Measurements from ENCODE around the gene LYRM2. TPM values are rescaled to one million over a fixed set of nuclear protein-coding genes. Genes with fewer than 3 reads are reported as not detected.

The LYRM2 gene
- total RNA-seq, 1 experiment from 2014 or later, result 26.3 TPM

DNA sequence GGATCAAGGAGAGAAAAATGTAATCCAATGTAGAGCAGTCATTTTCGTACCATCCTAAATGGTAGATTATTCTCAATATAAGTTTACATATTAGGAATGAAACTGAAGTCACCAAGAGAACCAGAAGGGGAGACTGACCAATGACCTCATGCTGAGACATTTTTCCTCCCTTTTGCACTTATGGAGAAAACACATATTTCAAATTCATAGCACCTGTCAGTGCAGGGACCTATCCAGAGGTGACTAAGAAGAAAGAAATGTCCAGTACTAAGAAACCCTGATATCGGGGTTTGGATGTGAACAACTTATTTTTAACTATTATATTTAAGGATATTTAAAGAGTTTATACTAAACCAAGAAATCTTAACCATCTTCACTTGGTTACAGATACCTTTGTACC is 16.6 kb upstream of the LYRM2 start:
- H3K9me2 ChIP-seq (ENCODE audit: insufficient read depth), result no peaks in the 10 kb centered on the region
- H4K20me1 ChIP-seq (ENCODE audit: insufficient read depth), result no peaks in the 10 kb centered on the region
- intact Hi-C loops (cut with micrococcal nuclease), result no loop called here
- no peak overlapping the region for H3K4me3 ChIP-seq (replicated peaks in 1 of 2; ENCODE audit: low read depth in 1 of 2, low read length in 2 of 2)
- ATAC-seq, result no peak
- H3K27me3 ChIP-seq (ENCODE audit: insufficient read depth, low read length), result no peaks in the 10 kb centered on the region
- no peak overlapping the region for H3K9ac ChIP-seq (ENCODE audit: low read length)
- no peak overlapping the region for H3K27ac ChIP-seq (ENCODE audit: low read depth, low read length)
- CTCF ChIA-PET, result no interaction called here
- RAD21 ChIA-PET (ENCODE audit: low non-redundant PET in 1 of 2, low total read pairs in 2 of 2, uncharacterized antibody in 2 of 2, unreplicated experiment in 2 of 2), result no interaction called here
- no peak overlapping the region for H3K4me2 ChIP-seq (ENCODE audit: low read length)
- no peaks in the 10 kb centered on the region for H3K79me2 ChIP-seq (ENCODE audit: insufficient read depth, low read length)
- peaks cover 56 to 60% of the 10 kb centered on the region in 2 experiments for H3K36me3 ChIP-seq (ENCODE audit: control insufficient read depth in 1 of 2, insufficient read depth in 2 of 2, low read length in 2 of 2)
- TF ChIP-seq SRF (IDR thresholded peaks at IDR 0.05; ENCODE audit: low read depth) (no peak), ZNF274 (IDR thresholded peaks at IDR 0.05; ENCODE audit: low read depth, low read length) (no peak)
- no peak overlapping the region for H2AFZ ChIP-seq (ENCODE audit: low read depth, low read length, poor library complexity, severe bottlenecking)
- H3K4me1 ChIP-seq (ENCODE audit: control insufficient read depth in 1 of 2, insufficient read depth in 2 of 2, low read length in 2 of 2), result no peaks in the 10 kb centered on the region
- BruUV-seq (replicated peaks), result no TSS peak
- DNase-seq (ENCODE audit: low read depth, low spot score), result no peak
- H3K9me3 ChIP-seq (ENCODE audit: control insufficient read depth in 1 of 2, insufficient read depth in 1 of 2, low read depth in 1 of 2, low read length in 2 of 2), result no peaks in the 10 kb centered on the region
- POLR2A ChIA-PET, result no interaction called here

DNA sequence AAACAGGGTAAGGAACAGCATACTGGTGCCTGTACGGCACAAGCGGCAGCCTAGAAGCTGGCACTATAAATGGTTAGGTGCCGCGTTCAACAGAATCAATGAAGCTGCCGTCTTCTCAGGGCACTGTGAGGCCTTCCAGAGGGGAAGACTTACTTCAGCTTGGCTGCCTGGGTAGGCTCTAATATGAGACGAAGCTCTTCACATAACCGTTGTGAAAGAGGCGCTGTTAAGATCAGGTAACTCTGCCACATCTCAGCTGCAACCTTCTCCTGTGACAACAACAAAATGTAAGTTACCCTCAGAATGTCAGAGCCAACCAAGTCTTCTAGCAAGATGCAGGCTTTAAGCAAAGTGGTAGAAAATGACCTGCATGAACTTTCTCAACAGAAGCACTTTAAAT is 12.0 kb upstream of the LYRM2 start:
- Histone ChIP-seq H3K4me3 (replicated peaks in 1 of 2; ENCODE audit: low read depth in 1 of 2, low read length in 2 of 2) (no peak overlapping the region), H3K79me2 (ENCODE audit: insufficient read depth, low read length) (no peaks in the 10 kb centered on the region), H3K27ac (ENCODE audit: low read depth, low read length) (no peak overlapping the region), H3K4me2 (ENCODE audit: low read length) (no peak overlapping the region), H3K27me3 (ENCODE audit: insufficient read depth, low read length) (no peaks in the 10 kb centered on the region), H3K9me3 (ENCODE audit: control insufficient read depth in 1 of 2, insufficient read depth in 1 of 2, low read depth in 1 of 2, low read length in 2 of 2) (no peaks in the 10 kb centered on the region), H4K20me1 (ENCODE audit: insufficient read depth) (no peaks in the 10 kb centered on the region), H3K36me3 (ENCODE audit: control insufficient read depth in 1 of 2, insufficient read depth in 2 of 2, low read length in 2 of 2) (peaks cover 61 to 65% of the 10 kb centered on the region in 2 experiments), H3K9me2 (ENCODE audit: insufficient read depth) (no peaks in the 10 kb centered on the region), H3K9ac (ENCODE audit: low read length) (no peak overlapping the region), H3K4me1 (ENCODE audit: control insufficient read depth in 1 of 2, insufficient read depth in 2 of 2, low read length in 2 of 2) (no peaks in the 10 kb centered on the region), H2AFZ (ENCODE audit: low read depth, low read length, poor library complexity, severe bottlenecking) (no peak overlapping the region)
- intact Hi-C loops (cut with micrococcal nuclease), result no loop called here
- ChIA-PET POLR2A (no interaction called here), CTCF (no interaction called here), RAD21 (ENCODE audit: low non-redundant PET in 1 of 2, low total read pairs in 2 of 2, uncharacterized antibody in 2 of 2, unreplicated experiment in 2 of 2) (no interaction called here)
- ATAC-seq, result no peak
- no peak for DNase-seq (ENCODE audit: low read depth, low spot score)
- BruUV-seq (replicated peaks), result no TSS peak
- TF ChIP-seq, protein P1, sequence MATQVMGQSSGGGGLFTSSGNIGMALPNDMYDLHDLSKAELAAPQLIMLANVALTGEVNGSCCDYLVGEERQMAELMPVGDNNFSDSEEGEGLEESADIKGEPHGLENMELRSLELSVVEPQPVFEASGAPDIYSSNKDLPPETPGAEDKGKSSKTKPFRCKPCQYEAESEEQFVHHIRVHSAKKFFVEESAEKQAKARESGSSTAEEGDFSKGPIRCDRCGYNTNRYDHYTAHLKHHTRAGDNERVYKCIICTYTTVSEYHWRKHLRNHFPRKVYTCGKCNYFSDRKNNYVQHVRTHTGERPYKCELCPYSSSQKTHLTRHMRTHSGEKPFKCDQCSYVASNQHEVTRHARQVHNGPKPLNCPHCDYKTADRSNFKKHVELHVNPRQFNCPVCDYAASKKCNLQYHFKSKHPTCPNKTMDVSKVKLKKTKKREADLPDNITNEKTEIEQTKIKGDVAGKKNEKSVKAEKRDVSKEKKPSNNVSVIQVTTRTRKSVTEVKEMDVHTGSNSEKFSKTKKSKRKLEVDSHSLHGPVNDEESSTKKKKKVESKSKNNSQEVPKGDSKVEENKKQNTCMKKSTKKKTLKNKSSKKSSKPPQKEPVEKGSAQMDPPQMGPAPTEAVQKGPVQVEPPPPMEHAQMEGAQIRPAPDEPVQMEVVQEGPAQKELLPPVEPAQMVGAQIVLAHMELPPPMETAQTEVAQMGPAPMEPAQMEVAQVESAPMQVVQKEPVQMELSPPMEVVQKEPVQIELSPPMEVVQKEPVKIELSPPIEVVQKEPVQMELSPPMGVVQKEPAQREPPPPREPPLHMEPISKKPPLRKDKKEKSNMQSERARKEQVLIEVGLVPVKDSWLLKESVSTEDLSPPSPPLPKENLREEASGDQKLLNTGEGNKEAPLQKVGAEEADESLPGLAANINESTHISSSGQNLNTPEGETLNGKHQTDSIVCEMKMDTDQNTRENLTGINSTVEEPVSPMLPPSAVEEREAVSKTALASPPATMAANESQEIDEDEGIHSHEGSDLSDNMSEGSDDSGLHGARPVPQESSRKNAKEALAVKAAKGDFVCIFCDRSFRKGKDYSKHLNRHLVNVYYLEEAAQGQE (IDR thresholded peaks at IDR 0.05; ENCODE audit: low read depth), result no peak
- TF ChIP-seq EZH2 (IDR thresholded peaks at IDR 0.05), result no peak
- TF ChIP-seq POLR2A (IDR thresholded peaks at IDR 0.05; ENCODE audit: borderline replicate concordance, extremely low read depth, insufficient read depth, insufficient read length), result no peak

All from HCT116 (cell line).